ENCODE results near the gene DNAJC17. TPM values are rescaled to one million over a fixed set of nuclear protein-coding genes. Genes with fewer than 3 reads are reported as not detected.

Gene DNAJC17
- total and polyA plus RNA-seq, 4 experiments from 2014 or later, result 24.3 to 43.9 (median 36.0) TPM

DNA sequence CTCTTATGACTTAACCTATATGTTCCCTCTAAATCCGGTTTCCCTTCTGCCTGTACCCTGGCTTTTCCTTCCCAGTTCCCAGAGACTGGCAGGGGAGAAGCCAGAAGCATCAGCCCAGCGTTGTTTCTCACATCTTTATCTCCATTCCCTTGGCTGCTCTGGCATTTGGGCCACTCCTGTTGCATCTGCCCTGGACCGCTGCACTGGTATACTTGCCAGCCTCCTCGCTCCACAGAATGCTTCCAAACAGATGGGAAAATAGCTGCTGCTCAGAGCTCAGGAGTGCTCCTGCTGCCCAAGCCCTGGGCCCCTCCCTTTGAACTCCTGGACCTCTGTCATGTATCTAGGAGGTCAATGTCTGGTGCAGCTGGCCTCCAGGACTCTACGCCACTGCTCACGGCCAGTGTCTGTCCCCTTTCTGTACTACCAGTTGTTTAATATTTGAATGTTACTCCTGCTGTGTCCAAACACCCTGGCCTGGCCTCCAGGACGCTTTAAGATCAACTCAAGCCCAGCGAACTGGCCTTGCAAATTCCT lies 43.4 kb upstream of the DNAJC17 start:
- Histone ChIP-seq H3K27ac (ENCODE audit: low read depth, low read length) (no peak overlapping the region), H3K9me3 (ENCODE audit: control insufficient read depth in 1 of 2, low read length in 2 of 2) (no peaks in the 10 kb centered on the region), H3K36me3 (ENCODE audit: insufficient read depth, low read length) (no peaks in the 10 kb centered on the region), H3K27me3 (ENCODE audit: insufficient read depth, low read length) (no peaks in the 10 kb centered on the region), H3K4me3 (ENCODE audit: low read length in 2 of 2) (no peak overlapping the region), H3K4me1 (ENCODE audit: insufficient read depth, low read length) (peaks cover 19% of the 10 kb centered on the region)
- CTCF ChIA-PET (ENCODE audit: partially characterized antibody), result interaction anchor here (1.2 to 2.6 kb wide), 2 partner anchors 8 to 23 kb away, joined by 3 to 18 read pairs; no protein-coding TSS in a partner anchor
- Mint-ChIP-seq H3K27me3 (no peaks in the 10 kb centered on the region), H3K4me1 (peaks cover 7 to 24% (median 15%) of the 10 kb centered on the region in 4 donors), H3K9me3 (no peaks in the 10 kb centered on the region), H3K36me3 (peaks cover 2 to 3% of the 10 kb centered on the region in 2 donors), H3K27ac (peak overlapping the region in 1 of 7 donors; percentile 52), H3K4me3 (no peak overlapping the region)
- POLR2A ChIA-PET (ENCODE audit: partially characterized antibody), result interaction anchor here (0.6 kb wide), 1 partner anchor 336 kb away, joined by 3 read pairs; no protein-coding TSS in a partner anchor
- intact Hi-C loops (cut with micrococcal nuclease), result no loop called here
- DNase-seq, result no peak

DNA sequence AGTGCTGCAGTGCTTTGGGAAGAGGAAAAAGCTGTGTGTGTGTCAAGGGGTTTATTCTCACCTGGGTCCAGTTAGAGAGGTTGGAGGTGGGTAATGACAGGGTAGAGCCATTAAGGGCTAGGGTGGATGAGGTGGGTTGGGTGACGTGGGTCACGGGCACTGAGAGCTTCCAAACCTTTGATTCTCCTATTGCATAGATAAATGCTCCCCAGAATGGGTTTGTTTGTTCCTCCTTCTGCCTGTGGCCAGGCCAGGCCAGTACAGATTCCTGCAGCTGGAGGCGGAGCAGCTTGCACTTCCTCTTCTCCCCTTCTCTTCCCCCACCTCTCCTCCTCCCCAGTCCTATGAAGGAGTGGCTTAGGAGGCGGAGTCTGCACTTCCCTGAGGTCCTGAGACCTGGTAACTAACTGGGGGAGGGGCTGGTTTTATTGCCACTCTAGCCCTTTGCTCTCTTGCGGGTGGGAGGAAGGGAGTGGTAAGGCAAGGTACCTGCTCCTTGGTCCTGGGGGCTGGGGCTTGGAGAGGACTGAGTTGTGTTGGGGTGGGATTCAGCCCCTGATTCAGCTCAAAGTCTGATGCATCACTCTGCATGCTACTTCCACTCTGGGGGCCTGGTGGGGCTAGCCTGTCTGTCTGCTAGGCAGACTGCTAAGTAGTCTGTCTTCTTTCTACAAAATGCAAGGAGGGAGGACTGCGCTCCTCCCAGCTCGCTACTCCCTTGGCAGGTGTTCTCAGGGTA lies 40.1 kb upstream of the DNAJC17 start:
- Histone ChIP-seq H3K27me3 (ENCODE audit: insufficient read depth, low read length) (no peaks in the 10 kb centered on the region), H3K4me1 (ENCODE audit: insufficient read depth, low read length) (peaks cover 35% of the 10 kb centered on the region), H3K4me3 (ENCODE audit: low read length in 2 of 2) (no peak overlapping the region), H3K27ac (ENCODE audit: low read depth, low read length) (no peak overlapping the region), H3K36me3 (ENCODE audit: insufficient read depth, low read length) (no peaks in the 10 kb centered on the region), H3K9me3 (ENCODE audit: control insufficient read depth in 1 of 2, low read length in 2 of 2) (no peaks in the 10 kb centered on the region)
- Mint-ChIP-seq H3K36me3 (peaks cover 3% of the 10 kb centered on the region in 2 donors), H3K27me3 (peaks cover 0 to 2% of the 10 kb centered on the region in 2 donors), H3K4me3 (peak overlapping the region in 2 of 8 donors; percentile 20 to 40), H3K9me3 (no peaks in the 10 kb centered on the region), H3K27ac (peak overlapping the region in 4 of 7 donors; percentile 3 to 75 (median 50)), H3K4me1 (peaks cover 12 to 39% (median 23%) of the 10 kb centered on the region in 4 donors)
- DNase-seq, result no peak
- CTCF ChIA-PET (ENCODE audit: partially characterized antibody), result interaction anchor here (1.4 kb wide), 1 partner anchor 11 kb away, joined by 4 read pairs; no protein-coding TSS in a partner anchor
- POLR2A ChIA-PET (ENCODE audit: partially characterized antibody), result no interaction called here
- intact Hi-C loops (cut with micrococcal nuclease), result no loop called here

DNA sequence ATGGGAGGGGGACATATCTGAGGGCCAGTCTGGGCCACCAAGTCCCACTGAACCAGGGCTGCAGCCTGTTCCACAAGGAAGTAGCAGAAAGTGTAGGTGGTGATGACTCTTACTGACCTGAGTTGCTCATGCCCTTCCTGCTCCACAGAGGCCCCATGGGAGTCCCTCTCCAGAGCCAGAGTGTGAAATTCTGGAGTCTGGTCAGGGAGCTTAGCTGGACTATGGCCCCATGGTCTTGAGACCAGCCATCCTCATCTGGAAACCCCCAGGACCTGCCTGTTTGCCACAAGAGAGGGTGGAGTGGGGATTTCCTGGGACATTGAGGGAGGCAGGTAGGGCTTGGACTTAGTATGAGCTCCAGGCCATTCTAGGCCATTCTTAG lies 39.6 kb upstream of the DNAJC17 start:
- no peak for DNase-seq
- H3K36me3 ChIP-seq (ENCODE audit: insufficient read depth, low read length), result no peaks in the 10 kb centered on the region
- H3K9me3 ChIP-seq (ENCODE audit: control insufficient read depth in 1 of 2, low read length in 2 of 2), result no peaks in the 10 kb centered on the region
- POLR2A ChIA-PET (ENCODE audit: partially characterized antibody), result no interaction called here
- Mint-ChIP-seq H3K4me1 (peaks cover 12 to 39% (median 23%) of the 10 kb centered on the region in 4 donors), H3K36me3 (peaks cover 3% of the 10 kb centered on the region in 2 donors), H3K27ac (peak overlapping the region in 3 of 7 donors; percentile 44 to 75 (median 55)), H3K27me3 (peaks cover 0 to 2% of the 10 kb centered on the region in 2 donors), H3K4me3 (peak overlapping the region in 1 of 8 donors; percentile 20), H3K9me3 (no peaks in the 10 kb centered on the region)
- H3K4me3 ChIP-seq (ENCODE audit: low read length in 2 of 2), result no peak overlapping the region
- CTCF ChIA-PET (ENCODE audit: partially characterized antibody), result interaction anchor here (1.4 kb wide), 1 partner anchor 11 kb away, joined by 4 read pairs; no protein-coding TSS in a partner anchor
- H3K27ac ChIP-seq (ENCODE audit: low read depth, low read length), result no peak overlapping the region
- H3K27me3 ChIP-seq (ENCODE audit: insufficient read depth, low read length), result no peaks in the 10 kb centered on the region
- peaks cover 35% of the 10 kb centered on the region for H3K4me1 ChIP-seq (ENCODE audit: insufficient read depth, low read length)
- intact Hi-C loops (cut with micrococcal nuclease), result no loop called here

DNA sequence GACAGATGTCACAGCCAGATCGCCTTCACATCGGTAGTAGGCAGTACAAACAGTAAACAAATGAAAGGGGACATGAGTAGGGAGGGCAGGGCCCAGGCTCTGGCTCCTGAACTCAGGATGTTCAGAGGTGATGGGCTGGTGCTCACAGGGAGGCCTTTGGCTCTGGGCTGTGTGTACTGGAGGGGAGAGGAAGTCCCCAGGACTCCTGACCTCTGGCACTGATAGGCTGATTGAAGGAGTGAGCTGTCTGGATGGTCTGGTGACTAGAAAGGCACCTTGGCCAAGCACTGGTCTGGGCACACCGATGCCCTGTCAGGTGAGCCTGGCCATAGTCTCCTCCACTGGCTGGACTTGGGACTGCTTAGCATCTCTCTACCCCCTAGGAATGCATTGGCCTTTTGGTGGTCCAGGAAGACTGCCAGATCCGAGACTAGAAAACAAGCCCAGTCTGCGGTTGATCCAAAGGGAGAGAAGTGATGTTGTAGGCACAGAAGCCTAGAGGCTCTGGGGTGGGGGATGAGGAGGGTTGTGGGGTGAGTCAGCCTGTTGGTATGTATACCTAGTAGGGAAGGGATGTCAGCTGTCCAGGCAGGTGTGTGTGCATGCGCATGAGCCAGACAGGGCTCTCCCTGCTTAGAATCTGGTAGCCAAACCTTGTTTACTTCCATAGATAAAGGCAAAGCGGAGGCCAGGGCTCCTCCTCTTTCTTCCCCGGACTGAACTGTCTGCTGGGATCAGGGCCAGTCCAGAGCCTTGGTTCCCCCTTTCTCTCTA lies 38.4 kb upstream of the DNAJC17 start:
- Mint-ChIP-seq H3K36me3 (peaks cover 0 to 3% of the 10 kb centered on the region in 2 donors), H3K27ac (peak overlapping the region in 2 of 7 donors; percentile 41 to 42), H3K27me3 (peaks cover 0 to 2% of the 10 kb centered on the region in 2 donors), H3K9me3 (no peaks in the 10 kb centered on the region), H3K4me1 (peaks cover 12 to 39% (median 23%) of the 10 kb centered on the region in 4 donors), H3K4me3 (peak overlapping the region; percentile 27 to 71 (median 55))
- ChIA-PET POLR2A (ENCODE audit: partially characterized antibody) (interaction anchor here (2.1 kb wide), 1 partner anchor 48 kb away, joined by 5 read pairs; the partner anchor contains the start of gene VPS18), CTCF (ENCODE audit: partially characterized antibody) (interaction anchor here (3.2 kb wide), 1 partner anchor 13 kb away, joined by 24 read pairs; no protein-coding TSS in a partner anchor)
- H3K4me3 ChIP-seq (ENCODE audit: low read length in 2 of 2), result no peak overlapping the region
- H3K27me3 ChIP-seq (ENCODE audit: insufficient read depth, low read length), result no peaks in the 10 kb centered on the region
- no peaks in the 10 kb centered on the region for H3K9me3 ChIP-seq (ENCODE audit: control insufficient read depth in 1 of 2, low read length in 2 of 2)
- no peaks in the 10 kb centered on the region for H3K36me3 ChIP-seq (ENCODE audit: insufficient read depth, low read length)
- peaks cover 35% of the 10 kb centered on the region for H3K4me1 ChIP-seq (ENCODE audit: insufficient read depth, low read length)
- no peak for DNase-seq
- no peak overlapping the region for H3K27ac ChIP-seq (ENCODE audit: low read depth, low read length)
- intact Hi-C loops (cut with micrococcal nuclease), result no loop called here

DNA sequence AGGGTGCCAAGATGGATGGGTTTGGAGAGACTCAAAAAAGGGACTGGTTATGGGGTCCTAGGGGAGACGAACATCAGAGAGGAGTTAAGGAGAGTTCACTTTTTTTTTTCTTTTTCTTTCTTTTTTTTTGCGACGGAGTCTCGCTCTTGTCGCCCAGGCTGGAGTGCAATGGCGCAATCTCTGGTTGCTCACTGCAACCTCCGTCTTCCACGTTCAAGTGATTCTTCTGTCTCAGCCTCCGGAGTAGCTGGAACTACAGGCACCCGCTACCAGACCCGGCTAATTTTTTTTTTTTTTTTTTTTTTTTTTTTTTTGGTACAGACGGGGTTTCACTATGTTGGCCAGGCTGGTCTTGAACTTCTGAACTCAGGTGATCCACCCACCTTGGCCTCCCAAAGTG lies 37.8 kb upstream of the DNAJC17 start:
- H3K4me3 Mint-ChIP-seq, result peak overlapping the region; percentile 84 to 90 (median 86)
- POLR2A ChIA-PET (ENCODE audit: partially characterized antibody), result interaction anchor here (1.2 to 2.1 kb wide), 3 partner anchors 38 to 386 kb away, joined by 3 to 8 read pairs (median 5); partner anchors contain the start of genes CHP1, DNAJC17, EXD1 and VPS18
- peaks cover 0 to 3% of the 10 kb centered on the region in 2 donors for H3K36me3 Mint-ChIP-seq
- CTCF ChIA-PET (ENCODE audit: partially characterized antibody), result interaction anchor here (1.2 to 3.2 kb wide), 3 partner anchors 13 to 50 kb away, joined by 3 to 24 read pairs (median 3); no protein-coding TSS in a partner anchor
- peaks cover 35% of the 10 kb centered on the region for H3K4me1 ChIP-seq (ENCODE audit: insufficient read depth, low read length)
- peaks cover 12 to 39% (median 23%) of the 10 kb centered on the region in 4 donors for H3K4me1 Mint-ChIP-seq
- no peaks in the 10 kb centered on the region for H3K9me3 ChIP-seq (ENCODE audit: control insufficient read depth in 1 of 2, low read length in 2 of 2)
- peak overlapping the region; percentile 42 to 63 for H3K4me3 ChIP-seq (ENCODE audit: low read length in 2 of 2)
- intact Hi-C loops (cut with micrococcal nuclease), result no loop called here
- H3K27ac ChIP-seq (ENCODE audit: low read depth, low read length), result no peak overlapping the region
- no peak for DNase-seq
- peak overlapping the region; percentile 3 to 85 (median 62) for H3K27ac Mint-ChIP-seq
- H3K27me3 Mint-ChIP-seq, result peaks cover 0 to 2% of the 10 kb centered on the region in 2 donors
- no peaks in the 10 kb centered on the region for H3K27me3 ChIP-seq (ENCODE audit: insufficient read depth, low read length)
- H3K9me3 Mint-ChIP-seq, result no peaks in the 10 kb centered on the region
- no peaks in the 10 kb centered on the region for H3K36me3 ChIP-seq (ENCODE audit: insufficient read depth, low read length)

DNA sequence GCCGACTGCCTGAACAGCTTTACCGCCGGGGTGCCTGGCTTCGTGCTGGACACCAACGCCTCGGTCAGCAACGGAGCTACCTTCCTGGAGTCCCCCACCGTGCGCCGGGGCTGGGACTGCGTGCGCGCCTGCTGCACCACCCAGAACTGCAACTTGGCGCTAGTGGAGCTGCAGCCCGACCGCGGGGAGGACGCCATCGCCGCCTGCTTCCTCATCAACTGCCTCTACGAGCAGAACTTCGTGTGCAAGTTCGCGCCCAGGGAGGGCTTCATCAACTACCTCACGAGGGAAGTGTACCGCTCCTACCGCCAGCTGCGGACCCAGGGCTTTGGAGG lies 37.4 kb upstream of the DNAJC17 start:
- Histone ChIP-seq H3K36me3 (ENCODE audit: insufficient read depth, low read length) (no peaks in the 10 kb centered on the region), H3K4me1 (ENCODE audit: insufficient read depth, low read length) (peaks cover 35% of the 10 kb centered on the region), H3K4me3 (ENCODE audit: low read length in 2 of 2) (peak overlapping the region; percentile 42 to 63), H3K9me3 (ENCODE audit: control insufficient read depth in 1 of 2, low read length in 2 of 2) (no peaks in the 10 kb centered on the region), H3K27me3 (ENCODE audit: insufficient read depth, low read length) (no peaks in the 10 kb centered on the region), H3K27ac (ENCODE audit: low read depth, low read length) (no peak overlapping the region)
- peak in 4 of 5 donors; percentile 26 to 30 (median 28) for DNase-seq
- intact Hi-C loops (cut with micrococcal nuclease), result no loop called here
- Mint-ChIP-seq H3K4me1 (peaks cover 12 to 39% (median 23%) of the 10 kb centered on the region in 4 donors), H3K9me3 (no peaks in the 10 kb centered on the region), H3K4me3 (peak overlapping the region; percentile 84 to 90 (median 86)), H3K36me3 (peaks cover 0 to 3% of the 10 kb centered on the region in 2 donors), H3K27ac (peak overlapping the region in 6 of 7 donors; percentile 22 to 85 (median 62)), H3K27me3 (peaks cover 0 to 2% of the 10 kb centered on the region in 2 donors)
- ChIA-PET CTCF (ENCODE audit: partially characterized antibody) (interaction anchor here (1.2 to 3.2 kb wide), 4 partner anchors 14 to 51 kb away, joined by 3 to 24 read pairs (median 3); no protein-coding TSS in a partner anchor), POLR2A (ENCODE audit: partially characterized antibody) (interaction anchor here (1.0 to 2.1 kb wide), 4 partner anchors 37 to 386 kb away, joined by 3 to 8 read pairs (median 4); partner anchors contain the start of genes CHP1, DNAJC17, EXD1 and GCHFR)
